Colonic mucosa (tissue), 4 donors: ENCODE results near the gene DNAJA3. TPM values are rescaled to one million over a fixed set of nuclear protein-coding genes. Genes with fewer than 3 reads are reported as not detected.

Experiments used
- DNase-seq: peaks from one replicate; pipeline ENCODE4 v3.0.0-alpha.2; 2020
- H3K27ac ChIP-seq: fragments of 200-600 bp; one replicate; pipeline ENCODE4 v1.8.0; 2021
- H3K27me3 ChIP-seq: fragments of 200-600 bp; one replicate; pipeline ENCODE4 v1.8.0; 2021
- H3K36me3 ChIP-seq: fragments of 200-600 bp; one replicate; pipeline ENCODE4 v1.8.0; 2021
- H3K4me1 ChIP-seq: fragments of 200-600 bp; one replicate; pipeline ENCODE4 v1.8.0; 2021; ENCODE audit warnings: mild to moderate bottlenecking
- H3K4me3 ChIP-seq: fragments of 200-600 bp; one replicate; pipeline ENCODE4 v1.8.0; 2021
- H3K9ac ChIP-seq, 2 donors: one replicate each; pipeline ENCODE4 v1.7.0; 2013; ENCODE audit warnings: control low read depth in 2 of 2, low read depth in 2 of 2, low read length in 2 of 2
- H3K9me3 ChIP-seq: fragments of 200-600 bp; one replicate; pipeline ENCODE4 v1.8.0; 2021
- intact Hi-C: fragments of 100-400 bp; cut with DNase I; formaldehyde crosslinking; loops from one replicate; pipeline ENCODE4 v1.14.1; 2022
- total RNA-seq, 2 donors: library from RNA; stranded (reverse); fragmentation: NEBNext Ultra II Directional in 1 of 2; extraction: Animal tissue kit (Norgen Biotek cat#: 25700) in 1 of 2; gene quantifications; one replicate each; pipeline ENCODE4 v1.2.1, GENCODE V29; 2021
- TF ChIP-seq, protein P1 (sequence below): fragments of 200-600 bp; IDR thresholded peaks from one replicate; pipeline ENCODE4 v1.8.0; 2022; ENCODE audit warnings: antibody characterized with exemption, mild to moderate bottlenecking
- donor health status: healthy.
- donor health status: DM: no; HTN: no; CAD: no.
- donor health status: DM: no; HTN: no; CAD: no.

DNAJA3 gene
- total RNA-seq, 2 donors from 2014 or later = 48.3 to 76.1 TPM

DNA sequence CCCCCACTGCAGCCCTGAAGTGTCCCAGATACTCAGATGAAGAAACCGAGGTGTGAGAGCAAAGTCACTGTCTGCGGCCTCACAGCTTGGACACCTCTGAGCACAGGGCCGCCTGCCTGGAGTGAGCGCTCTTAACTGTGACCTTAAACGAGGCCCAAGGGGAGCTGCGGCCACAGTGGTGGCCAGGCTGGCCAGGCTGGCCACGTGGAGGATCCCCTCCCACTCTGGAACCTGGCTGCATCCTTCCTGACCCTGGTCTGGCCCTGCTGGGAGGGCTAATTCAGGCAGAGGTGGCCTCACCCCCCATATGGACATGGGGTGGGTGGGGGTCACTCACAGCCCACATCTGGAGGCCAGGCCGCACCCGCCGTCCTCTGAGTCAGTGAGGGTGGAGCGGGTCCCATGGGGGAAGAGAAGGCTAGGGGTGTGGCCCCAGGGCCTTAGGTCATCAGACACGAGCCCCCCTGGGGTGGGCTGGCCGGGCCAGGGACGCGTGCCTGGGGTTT lies 47.5 kb upstream of the DNAJA3 start:
- no peaks in the 10 kb centered on the region for H3K36me3 ChIP-seq
- H3K4me3 ChIP-seq = no peak overlapping the region
- TF ChIP-seq, protein P1, sequence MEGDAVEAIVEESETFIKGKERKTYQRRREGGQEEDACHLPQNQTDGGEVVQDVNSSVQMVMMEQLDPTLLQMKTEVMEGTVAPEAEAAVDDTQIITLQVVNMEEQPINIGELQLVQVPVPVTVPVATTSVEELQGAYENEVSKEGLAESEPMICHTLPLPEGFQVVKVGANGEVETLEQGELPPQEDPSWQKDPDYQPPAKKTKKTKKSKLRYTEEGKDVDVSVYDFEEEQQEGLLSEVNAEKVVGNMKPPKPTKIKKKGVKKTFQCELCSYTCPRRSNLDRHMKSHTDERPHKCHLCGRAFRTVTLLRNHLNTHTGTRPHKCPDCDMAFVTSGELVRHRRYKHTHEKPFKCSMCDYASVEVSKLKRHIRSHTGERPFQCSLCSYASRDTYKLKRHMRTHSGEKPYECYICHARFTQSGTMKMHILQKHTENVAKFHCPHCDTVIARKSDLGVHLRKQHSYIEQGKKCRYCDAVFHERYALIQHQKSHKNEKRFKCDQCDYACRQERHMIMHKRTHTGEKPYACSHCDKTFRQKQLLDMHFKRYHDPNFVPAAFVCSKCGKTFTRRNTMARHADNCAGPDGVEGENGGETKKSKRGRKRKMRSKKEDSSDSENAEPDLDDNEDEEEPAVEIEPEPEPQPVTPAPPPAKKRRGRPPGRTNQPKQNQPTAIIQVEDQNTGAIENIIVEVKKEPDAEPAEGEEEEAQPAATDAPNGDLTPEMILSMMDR = no peak
- no peaks in the 10 kb centered on the region for H3K4me1 ChIP-seq
- no peak for DNase-seq
- no peaks in the 10 kb centered on the region for H3K27me3 ChIP-seq
- H3K27ac ChIP-seq = no peak overlapping the region
- no peaks in the 10 kb centered on the region for H3K9me3 ChIP-seq
- intact Hi-C loops = no loop called here
- H3K9ac ChIP-seq = peak overlapping the region in 1 of 2 donors; percentile 26

DNA sequence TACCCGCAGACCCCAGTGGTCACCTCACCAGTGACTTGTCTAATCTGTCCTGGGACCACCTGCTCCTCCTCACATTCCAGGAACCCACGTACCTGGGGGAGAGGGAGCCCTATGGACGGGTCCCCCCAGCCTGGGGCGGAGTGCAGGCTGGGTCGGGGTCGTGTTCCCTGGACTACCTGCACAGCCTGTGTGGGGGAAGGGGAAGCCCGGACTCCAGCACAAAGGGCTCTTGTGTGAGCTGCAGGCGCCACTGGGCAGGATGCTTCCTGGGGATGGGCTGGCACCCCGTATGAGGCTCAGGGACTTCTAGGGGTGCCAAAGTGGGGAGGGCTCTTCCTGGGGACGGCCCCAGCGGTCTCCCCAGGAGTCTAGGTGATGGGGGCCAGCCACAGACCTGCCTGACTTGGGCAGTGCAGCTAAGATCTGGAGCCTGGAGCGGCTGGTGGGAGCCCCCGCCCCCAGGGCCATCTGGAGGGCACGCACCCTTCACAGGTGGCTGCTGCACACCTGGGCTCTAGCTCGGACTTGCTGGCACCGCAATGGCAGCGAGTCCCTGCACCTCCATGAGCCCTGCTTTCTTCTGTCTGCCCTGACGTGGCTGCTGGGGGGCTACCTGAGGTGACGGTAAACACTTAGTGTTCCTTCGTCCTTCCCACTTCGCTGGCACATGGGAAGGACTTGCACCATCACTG lies 46.5 kb upstream of the DNAJA3 start:
- no peaks in the 10 kb centered on the region for H3K36me3 ChIP-seq
- H3K4me1 ChIP-seq = no peaks in the 10 kb centered on the region
- H3K9me3 ChIP-seq = no peaks in the 10 kb centered on the region
- H3K27ac ChIP-seq = no peak overlapping the region
- no peak overlapping the region for H3K4me3 ChIP-seq
- TF ChIP-seq, protein P1 = no peak
- H3K9ac ChIP-seq = no peak overlapping the region
- no peaks in the 10 kb centered on the region for H3K27me3 ChIP-seq
- DNase-seq = no peak
- intact Hi-C loops = no loop called here

DNA sequence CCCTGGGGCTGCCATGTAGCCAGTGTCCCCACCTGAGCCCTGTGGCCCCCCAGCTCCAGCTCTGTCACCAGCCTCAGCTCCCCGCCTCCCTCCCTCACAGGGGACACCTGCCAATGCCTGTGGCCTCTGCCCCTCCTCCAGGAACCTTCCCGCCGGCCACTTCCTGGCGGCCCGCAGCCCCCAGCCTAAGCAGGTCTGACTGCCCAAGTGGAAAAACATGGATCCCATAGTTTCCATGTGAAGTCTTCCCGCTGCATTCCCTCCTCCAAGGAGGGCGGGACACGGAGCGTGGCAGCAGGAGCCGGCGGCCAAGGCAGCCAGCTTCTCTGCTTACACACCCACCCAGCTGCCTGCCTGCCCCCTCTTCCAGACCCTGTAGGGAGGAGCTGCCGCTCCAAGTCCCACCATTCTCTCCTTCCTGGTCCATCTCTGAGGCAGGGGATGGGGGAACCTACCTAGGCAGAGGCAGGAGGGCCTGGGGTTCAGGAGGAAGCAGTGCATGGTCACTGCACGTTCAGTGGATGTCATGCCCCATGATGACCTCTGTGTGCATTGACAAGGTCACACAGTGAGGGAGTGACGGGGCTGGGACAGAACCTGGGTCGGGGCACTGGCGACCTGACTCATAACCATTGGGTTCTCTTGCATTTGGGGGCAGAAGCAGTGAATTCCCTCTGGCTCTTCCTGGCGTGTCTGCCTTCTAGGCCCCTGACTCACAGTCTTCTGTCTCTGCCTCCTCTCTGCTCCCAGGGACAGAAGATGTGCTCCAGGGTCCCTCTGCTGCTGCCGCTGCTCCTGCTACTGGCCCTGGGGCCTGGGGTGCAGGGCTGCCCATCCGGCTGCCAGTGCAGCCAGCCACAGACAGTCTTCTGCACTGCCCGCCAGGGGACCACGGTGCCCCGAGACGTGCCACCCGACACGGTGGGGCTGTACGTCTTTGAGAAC lies 45.3 kb upstream of the DNAJA3 start:
- H3K36me3 ChIP-seq = no peaks in the 10 kb centered on the region
- TF ChIP-seq, protein P1 = no peak
- H3K9me3 ChIP-seq = no peaks in the 10 kb centered on the region
- DNase-seq = no peak
- no peak overlapping the region for H3K9ac ChIP-seq
- H3K27ac ChIP-seq = no peak overlapping the region
- no peaks in the 10 kb centered on the region for H3K27me3 ChIP-seq
- intact Hi-C loops = no loop called here
- no peak overlapping the region for H3K4me3 ChIP-seq
- H3K4me1 ChIP-seq = no peaks in the 10 kb centered on the region

DNA sequence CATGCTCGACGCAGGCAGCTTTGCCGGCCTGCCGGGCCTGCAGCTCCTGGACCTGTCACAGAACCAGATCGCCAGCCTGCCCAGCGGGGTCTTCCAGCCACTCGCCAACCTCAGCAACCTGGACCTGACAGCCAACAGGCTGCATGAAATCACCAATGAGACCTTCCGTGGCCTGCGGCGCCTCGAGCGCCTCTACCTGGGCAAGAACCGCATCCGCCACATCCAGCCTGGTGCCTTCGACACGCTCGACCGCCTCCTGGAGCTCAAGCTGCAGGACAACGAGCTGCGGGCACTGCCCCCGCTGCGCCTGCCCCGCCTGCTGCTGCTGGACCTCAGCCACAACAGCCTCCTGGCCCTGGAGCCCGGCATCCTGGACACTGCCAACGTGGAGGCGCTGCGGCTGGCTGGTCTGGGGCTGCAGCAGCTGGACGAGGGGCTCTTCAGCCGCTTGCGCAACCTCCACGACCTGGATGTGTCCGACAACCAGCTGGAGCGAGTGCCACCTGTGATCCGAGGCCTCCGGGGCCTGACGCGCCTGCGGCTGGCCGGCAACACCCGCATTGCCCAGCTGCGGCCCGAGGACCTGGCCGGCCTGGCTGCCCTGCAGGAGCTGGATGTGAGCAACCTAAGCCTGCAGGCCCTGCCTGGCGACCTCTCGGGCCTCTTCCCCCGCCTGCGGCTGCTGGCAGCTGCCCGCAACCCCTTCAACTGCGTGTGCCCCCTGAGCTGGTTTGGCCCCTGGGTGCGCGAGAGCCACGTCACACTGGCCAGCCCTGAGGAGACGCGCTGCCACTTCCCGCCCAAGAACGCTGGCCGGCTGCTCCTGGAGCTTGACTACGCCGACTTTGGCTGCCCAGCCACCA lies 44.4 kb upstream of the DNAJA3 start:
- no peak for DNase-seq
- intact Hi-C loops = no loop called here
- Histone ChIP-seq H3K27ac (no peak overlapping the region), H3K36me3 (no peaks in the 10 kb centered on the region), H3K27me3 (no peaks in the 10 kb centered on the region), H3K9me3 (no peaks in the 10 kb centered on the region), H3K9ac (no peak overlapping the region), H3K4me3 (no peak overlapping the region), H3K4me1 (no peaks in the 10 kb centered on the region)
- TF ChIP-seq, protein P1 = no peak
